ENCODE measurements around the gene S100B. TPM values are rescaled to one million over a fixed set of nuclear protein-coding genes. Genes with fewer than 3 reads are reported as not detected.

Gene S100B
- total and polyA plus RNA-seq, 8 donors, result 1.4 to 3.5 (median 2.0) TPM

GRCh38 chr21:46618738-46619379, 14.0 kb upstream of the S100B start:
- no peaks in the 10 kb centered on the region for H3K27me3 ChIP-seq
- no peak overlapping the region for H3K4me3 ChIP-seq
- no peak for ATAC-seq
- DNase-seq, result no peak
- H3K27ac ChIP-seq, result peak overlapping the region in 1 of 2 donors; percentile 46
- TF ChIP-seq CTCF (IDR thresholded peaks at IDR 0.05), result no peak
- intact Hi-C loops (cut with DNase I), result no loop called here
- H3K4me1 ChIP-seq, result peaks cover 0 to 22% of the 10 kb centered on the region in 2 donors
- H3K36me3 ChIP-seq, result no peaks in the 10 kb centered on the region
- H3K9me3 ChIP-seq, result no peaks in the 10 kb centered on the region

- no peaks in the 10 kb centered on the region for H3K27me3 ChIP-seq
- H3K4me3 ChIP-seq, result no peak overlapping the region
- peaks cover 0 to 14% of the 10 kb centered on the region in 2 donors for H3K4me1 ChIP-seq
- intact Hi-C loops (cut with DNase I), result no loop called here
- ATAC-seq, result no peak
- TF ChIP-seq CTCF (IDR thresholded peaks at IDR 0.05), result no peak
- no peak overlapping the region for H3K27ac ChIP-seq
- DNase-seq, result no peak
- H3K9me3 ChIP-seq, result no peaks in the 10 kb centered on the region
- no peaks in the 10 kb centered on the region for H3K36me3 ChIP-seq
These were observed 12.6 kb upstream of the S100B start for GRCh38 chr21:46617267-46618051.

GRCh38 chr21:46616656-46617055, 11.8 kb upstream of the S100B start:
- H3K36me3 ChIP-seq, result no peaks in the 10 kb centered on the region
- DNase-seq (no peak), ATAC-seq (no peak)
- H3K4me3 ChIP-seq, result no peak overlapping the region
- no peak for TF ChIP-seq CTCF (IDR thresholded peaks at IDR 0.05)
- no peak overlapping the region for H3K27ac ChIP-seq
- H3K27me3 ChIP-seq, result no peaks in the 10 kb centered on the region
- peaks cover 0 to 6% of the 10 kb centered on the region in 2 donors for H3K4me1 ChIP-seq
- no peaks in the 10 kb centered on the region for H3K9me3 ChIP-seq
- intact Hi-C loops (cut with DNase I), result no loop called here

GRCh38 chr21:46616050-46616449, 11.2 kb upstream of the S100B start:
- intact Hi-C loops (cut with DNase I), result no loop called here
- Histone ChIP-seq H3K27me3 (no peaks in the 10 kb centered on the region), H3K4me3 (no peak overlapping the region), H3K9me3 (peaks cover 0 to under 1% of the 10 kb centered on the region in 2 donors), H3K4me1 (no peaks in the 10 kb centered on the region), H3K27ac (no peak overlapping the region), H3K36me3 (no peaks in the 10 kb centered on the region)
- no peak for ATAC-seq
- DNase-seq, result no peak
- TF ChIP-seq CTCF (IDR thresholded peaks at IDR 0.05), result no peak

GRCh38 chr21:46613391-46613790, 8.5 kb upstream of the S100B start:
- no peaks in the 10 kb centered on the region for H3K4me1 ChIP-seq
- no peak overlapping the region for H3K4me3 ChIP-seq
- ATAC-seq, result no peak
- no peak for DNase-seq
- no peaks in the 10 kb centered on the region for H3K27me3 ChIP-seq
- H3K36me3 ChIP-seq, result no peaks in the 10 kb centered on the region
- H3K27ac ChIP-seq, result no peak overlapping the region
- TF ChIP-seq CTCF (IDR thresholded peaks at IDR 0.05), result no peak
- H3K9me3 ChIP-seq, result peaks cover 0 to 5% of the 10 kb centered on the region in 2 donors
- intact Hi-C loops (cut with DNase I), result no loop called here

Data from left lung (tissue), 10 donors.